Body of pancreas (tissue), 4 donors: ENCODE results near the gene USP2. TPM values are rescaled to one million over a fixed set of nuclear protein-coding genes. Genes with fewer than 3 reads are reported as not detected.

Experiments
- ATAC-seq: fragments of 150-250 bp; one replicate; pipeline ENCODE4 v1.9.1; 2016
- DNase-seq, 4 donors: peaks; one replicate each; pipeline ENCODE4 v3.0.0-alpha.2; 2019
- H3K27ac ChIP-seq, 4 donors: fragments of 200-600 bp; sonication (generic); 1 replicate in 3 of 4; 2 replicates in 1 of 4; pipeline versions ENCODE4 v1.5.1 to v1.6.1; 2016 to 2019; ENCODE audit warnings: mild to moderate bottlenecking in 1 of 4, mixed read lengths in 1 of 4, moderate library complexity in 1 of 4
- H3K27me3 ChIP-seq, 2 donors: fragments of 200-600 bp; sonication (generic); one replicate each; pipeline ENCODE4 v1.6.0; 2016; ENCODE audit warnings: mild to moderate bottlenecking in 1 of 2
- H3K36me3 ChIP-seq, 2 donors: fragments of 200-600 bp; sonication (generic); replicated peaks in 1 of 2; 2 replicates each; pipeline ENCODE4 v1.5.1; 2016; ENCODE audit warnings: low read depth in 2 of 2; ENCODE audit not compliant: insufficient read depth in 1 of 2
- H3K4me1 ChIP-seq: fragments of 200-600 bp; sonication (generic); one replicate; pipeline ENCODE4 v1.6.0; 2016
- H3K4me3 ChIP-seq, 2 donors: fragments of 200-600 bp; sonication (generic); 1 replicate in 1 of 2; 2 replicates in 1 of 2; pipeline ENCODE4 v1.5.1; 2016 to 2019
- H3K9me3 ChIP-seq, 3 donors: fragments of 200-600 bp; sonication (generic); 1 replicate in 2 of 3; 2 replicates in 1 of 3; pipeline ENCODE4 v1.5.1; 2016
- POLR2A ChIP-seq, 3 donors: fragments of 450-650 bp; IDR thresholded peaks; one replicate each; pipeline ENCODE4 v1.6.1; 2016; ENCODE audit warnings: antibody characterized with exemption in 3 of 3, mild to moderate bottlenecking in 2 of 3
- whole genome bisulfite sequencing, 2 donors: methylation state at CpG; one replicate each; pipeline ENCODE4 v1.1.5; 2017; 5-methylcytosine and 5-hydroxymethylcytosine counted together
- intact Hi-C: fragments of 100-400 bp; cut with DNase I; formaldehyde crosslinking; loops from one replicate; pipeline ENCODE4 v1.15.1; 2023
- total RNA-seq, 2 donors: library from RNA; depleted of rRNA; stranded (reverse); fragments of >200 nt; gene quantifications; one replicate each; pipeline ENCODE4 v1.1.0, GENCODE V29; 2016
- TF ChIP-seq, protein P1 (sequence below), 7 experiments: fragments of 450-650 bp in 4 of 7; fragments of 200-600 bp in 3 of 7; sonication (generic) in 3 of 7; IDR thresholded peaks; one replicate each; pipeline ENCODE4 v1.5.1; 2016 to 2019; ENCODE audit warnings: antibody characterized with exemption in 7 of 7

Gene USP2
- total RNA-seq, 2 donors from 2014 or later: 3.9 to 19.4 TPM

DNA sequence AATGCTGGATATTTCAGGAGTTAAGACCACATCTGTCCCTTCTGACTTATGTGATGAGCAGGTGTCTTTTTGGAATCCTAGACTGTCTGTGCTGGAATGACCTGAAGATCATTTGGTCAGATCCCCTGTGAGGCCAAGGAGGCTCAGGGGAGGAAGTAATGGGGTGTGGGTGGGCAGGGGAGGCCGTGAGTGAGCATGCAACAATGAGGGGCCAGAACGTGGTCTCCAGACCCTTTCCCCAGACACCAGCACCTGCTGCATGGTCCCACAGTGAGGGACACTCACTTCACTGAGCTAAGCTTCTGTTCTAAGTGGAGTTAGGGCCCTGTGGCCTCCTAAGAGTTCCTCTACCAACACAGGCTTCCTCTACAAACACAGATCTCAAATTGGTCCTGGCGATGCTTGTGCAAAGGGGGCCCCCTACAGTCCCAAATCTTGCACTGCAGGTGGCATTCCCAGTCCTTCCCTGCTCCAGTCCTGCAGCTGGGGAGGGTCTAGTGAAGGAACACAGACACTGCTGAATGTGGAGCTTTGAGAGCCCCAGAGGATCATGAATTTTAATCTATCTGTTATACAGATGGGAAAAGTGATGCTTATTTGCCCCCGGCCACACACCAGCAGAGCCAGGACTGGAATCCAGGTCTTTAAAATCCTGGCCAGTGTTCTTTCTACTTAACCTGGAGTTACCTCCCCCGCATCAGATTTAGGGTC lies 7.4 kb downstream of the USP2 start:
- peak; percentile 55 for ATAC-seq
- H3K27me3 ChIP-seq: no peaks in the 10 kb centered on the region
- H3K4me1 ChIP-seq: peaks cover 95% of the 10 kb centered on the region
- intact Hi-C loops: loop anchor here (10.0 kb wide), 1 partner anchor 169 kb away; the partner anchor contains the start of gene CBL
- no peaks in the 10 kb centered on the region for H3K9me3 ChIP-seq
- DNase-seq: peak; percentile 79 to 87 (median 82)
- H3K4me3 ChIP-seq: no peak overlapping the region
- no peaks in the 10 kb centered on the region for H3K36me3 ChIP-seq
- H3K27ac ChIP-seq: peak overlapping the region in 3 of 4 donors; percentile 88 to 95 (median 90)
- TF ChIP-seq, protein P1, sequence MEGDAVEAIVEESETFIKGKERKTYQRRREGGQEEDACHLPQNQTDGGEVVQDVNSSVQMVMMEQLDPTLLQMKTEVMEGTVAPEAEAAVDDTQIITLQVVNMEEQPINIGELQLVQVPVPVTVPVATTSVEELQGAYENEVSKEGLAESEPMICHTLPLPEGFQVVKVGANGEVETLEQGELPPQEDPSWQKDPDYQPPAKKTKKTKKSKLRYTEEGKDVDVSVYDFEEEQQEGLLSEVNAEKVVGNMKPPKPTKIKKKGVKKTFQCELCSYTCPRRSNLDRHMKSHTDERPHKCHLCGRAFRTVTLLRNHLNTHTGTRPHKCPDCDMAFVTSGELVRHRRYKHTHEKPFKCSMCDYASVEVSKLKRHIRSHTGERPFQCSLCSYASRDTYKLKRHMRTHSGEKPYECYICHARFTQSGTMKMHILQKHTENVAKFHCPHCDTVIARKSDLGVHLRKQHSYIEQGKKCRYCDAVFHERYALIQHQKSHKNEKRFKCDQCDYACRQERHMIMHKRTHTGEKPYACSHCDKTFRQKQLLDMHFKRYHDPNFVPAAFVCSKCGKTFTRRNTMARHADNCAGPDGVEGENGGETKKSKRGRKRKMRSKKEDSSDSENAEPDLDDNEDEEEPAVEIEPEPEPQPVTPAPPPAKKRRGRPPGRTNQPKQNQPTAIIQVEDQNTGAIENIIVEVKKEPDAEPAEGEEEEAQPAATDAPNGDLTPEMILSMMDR (IDR thresholded peaks at IDR 0.05): peak; percentile 77 to 93 (median 91)
- no peak for TF ChIP-seq POLR2A (IDR thresholded peaks at IDR 0.05)
- 49% methylated on average over 5 of the region's 5 CpGs for WGBS, 2 donors

DNA sequence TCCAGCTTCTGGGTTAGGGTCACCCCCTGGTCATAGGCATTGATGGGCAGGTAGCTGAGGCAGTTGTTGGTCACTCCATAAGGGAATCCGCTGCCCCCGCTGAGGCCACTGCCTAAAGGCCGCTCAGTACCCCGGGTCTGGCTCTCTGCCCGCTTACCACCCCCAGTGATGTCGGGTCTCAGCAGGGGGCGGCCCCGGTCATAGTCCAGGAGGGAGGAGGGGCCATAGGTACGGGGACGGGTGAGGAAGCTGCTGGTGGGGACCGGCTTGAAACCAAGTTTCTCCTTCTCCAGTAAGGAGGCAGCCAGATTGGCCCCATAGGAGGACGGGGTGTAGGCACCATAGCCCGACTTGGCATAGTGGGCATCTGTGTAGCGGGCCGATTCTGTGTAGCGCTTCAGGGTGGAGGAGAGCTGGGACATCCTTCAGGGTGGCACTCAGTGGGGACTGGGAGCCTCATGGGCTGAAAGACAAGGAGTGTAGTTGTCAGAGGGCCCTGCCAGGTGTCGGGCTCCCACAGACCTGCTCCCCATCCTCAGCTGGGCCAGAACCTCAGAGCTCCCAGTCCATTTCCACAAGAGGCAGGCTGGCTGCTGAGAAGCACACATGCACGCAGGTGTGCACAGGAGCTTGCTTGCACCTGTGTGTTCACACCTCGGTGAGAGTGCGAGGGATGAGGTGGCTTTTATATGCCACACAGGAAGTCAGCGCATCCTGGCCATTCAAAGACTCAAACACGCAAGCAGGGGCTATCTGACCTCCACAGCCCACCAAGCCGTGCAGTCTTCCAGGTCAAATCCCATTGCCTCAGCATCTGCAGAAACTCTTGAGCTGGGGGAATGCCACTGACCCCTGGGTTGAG lies 8.2 kb downstream of the USP2 start:
- no peak for ATAC-seq
- H3K27ac ChIP-seq: peak overlapping the region in 2 of 4 donors; percentile 6 to 90

DNA sequence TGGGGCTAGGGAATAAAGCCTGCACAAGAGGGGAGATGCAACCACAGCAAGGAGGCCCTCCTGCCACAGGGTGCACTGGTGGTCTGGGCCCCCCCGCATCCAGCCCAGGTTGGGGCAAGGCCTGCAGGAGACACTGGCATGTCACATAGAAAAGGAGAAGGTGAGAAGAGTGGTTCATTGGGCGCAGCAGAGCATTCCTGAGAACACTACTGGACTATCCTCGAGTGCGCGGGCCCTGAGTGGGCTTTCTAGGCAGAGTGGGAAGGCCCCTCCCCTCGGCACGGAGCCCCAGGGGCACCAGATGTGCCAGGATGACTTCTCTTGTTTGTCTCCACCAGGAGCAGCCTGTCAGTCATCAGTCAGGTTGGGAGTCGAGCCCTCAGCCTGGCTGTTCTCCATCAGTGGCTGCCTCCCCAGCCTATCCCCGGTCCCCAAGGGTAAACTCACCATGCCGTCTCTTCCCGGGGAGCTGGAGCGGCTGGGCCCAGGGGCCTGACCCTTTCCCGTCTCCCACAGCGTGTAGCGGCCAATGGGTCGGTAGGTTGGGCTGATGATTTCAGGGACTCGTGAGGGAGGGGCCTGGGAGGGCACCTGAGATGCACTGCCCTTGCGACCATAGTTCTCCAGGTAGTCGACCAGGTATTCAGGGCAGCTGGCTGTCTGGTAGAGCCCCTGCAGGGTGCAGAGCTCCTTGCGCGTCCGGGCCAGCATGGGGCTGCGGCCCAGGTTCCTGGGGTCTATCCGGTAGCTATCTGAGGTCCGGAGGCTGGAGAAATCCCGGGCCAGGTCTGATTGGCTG lies 9.0 kb downstream of the USP2 start:
- H3K27me3 ChIP-seq: no peaks in the 10 kb centered on the region
- intact Hi-C loops: loop anchor here (10.0 kb wide), 1 partner anchor 168 kb away; the partner anchor contains the start of gene CBL
- H3K4me1 ChIP-seq: peaks cover 96% of the 10 kb centered on the region
- no peak for TF ChIP-seq POLR2A (IDR thresholded peaks at IDR 0.05)
- TF ChIP-seq, protein P1 (IDR thresholded peaks at IDR 0.05): no peak
- ATAC-seq (no peak), DNase-seq (no peak)
- H3K4me3 ChIP-seq: no peak overlapping the region
- WGBS, 2 donors: 73 to 86% methylated on average over 13 to 24 of the region's 26 CpGs
- peak overlapping the region in 2 of 4 donors; percentile 6 to 89 for H3K27ac ChIP-seq
- no peaks in the 10 kb centered on the region for H3K36me3 ChIP-seq
- H3K9me3 ChIP-seq: no peaks in the 10 kb centered on the region

More for the DNA sequence above, 8.2 kb downstream of the USP2 start:
- H3K27me3 ChIP-seq: no peaks in the 10 kb centered on the region
- no peak overlapping the region for H3K4me3 ChIP-seq
- no peaks in the 10 kb centered on the region for H3K9me3 ChIP-seq
- H3K4me1 ChIP-seq: peaks cover 95% of the 10 kb centered on the region
- TF ChIP-seq, protein P1 (IDR thresholded peaks at IDR 0.05): no peak
- no peak for TF ChIP-seq POLR2A (IDR thresholded peaks at IDR 0.05)
- H3K36me3 ChIP-seq: no peaks in the 10 kb centered on the region
- peak in 1 of 4 donors; percentile 28 for DNase-seq
- intact Hi-C loops: loop anchor here (10.0 kb wide), 1 partner anchor 168 kb away; the partner anchor contains the start of gene CBL
- 63 to 75% methylated on average over 21 to 23 of the region's 23 CpGs for WGBS, 2 donors

DNA sequence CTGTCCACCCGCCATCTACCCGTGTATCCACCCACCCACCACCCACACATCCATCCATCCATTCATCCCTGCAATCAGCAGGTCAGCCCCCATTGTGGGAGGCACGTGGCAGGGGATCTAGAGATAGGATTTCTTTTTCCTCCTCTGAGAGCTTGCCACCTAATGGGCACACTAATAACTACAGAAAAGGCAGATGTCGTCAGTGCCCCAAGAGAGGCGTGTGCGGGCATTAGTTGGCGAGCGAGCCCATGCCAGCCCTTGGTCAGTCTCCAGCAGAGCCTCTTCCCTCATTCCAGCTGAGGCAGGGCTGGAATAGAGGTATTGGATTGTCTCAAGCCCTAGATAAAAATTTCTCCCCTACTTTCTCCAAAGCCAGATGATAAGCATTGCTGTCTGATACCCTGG lies 9.7 kb downstream of the USP2 start:
- H3K4me1 ChIP-seq: peaks cover 94% of the 10 kb centered on the region

More for the DNA sequence above, 9.7 kb downstream of the USP2 start:
- ATAC-seq (no peak), DNase-seq (peak in 2 of 4 donors; percentile 44 to 45)
- no peak for TF ChIP-seq POLR2A (IDR thresholded peaks at IDR 0.05)
- TF ChIP-seq, protein P1 (IDR thresholded peaks at IDR 0.05): peak in 5 of 7 experiments; percentile 6 to 38 (median 32)
- WGBS, 2 donors: 43 to 46% methylated on average over 8 of the region's 8 CpGs
- Histone ChIP-seq H3K27me3 (no peaks in the 10 kb centered on the region), H3K27ac (peak overlapping the region in 3 of 4 donors; percentile 29 to 89 (median 83)), H3K36me3 (no peaks in the 10 kb centered on the region), H3K4me3 (no peak overlapping the region), H3K9me3 (no peaks in the 10 kb centered on the region)
- intact Hi-C loops: loop anchor here (10.0 kb wide), 1 partner anchor 167 kb away; the partner anchor contains the start of gene CBL
